Liver (tissue), 9 donors: ENCODE results near the gene BCAS1. TPM values are rescaled to one million over a fixed set of nuclear protein-coding genes. Genes with fewer than 3 reads are reported as not detected.

ENCODE experiments used
- DNase-seq: peaks from one replicate; pipeline ENCODE4 v3.0.0-alpha.2; 2017; ENCODE audit warnings: low spot score
- H3K27ac ChIP-seq, 2 donors: one replicate each; pipeline ENCODE4 v1.7.0; 2013; ENCODE audit warnings: inconsistent platforms in 2 of 2, low read length in 2 of 2, control low read depth in 1 of 2, low read depth in 1 of 2, mild to moderate bottlenecking in 1 of 2
- H3K27me3 ChIP-seq, 4 donors: one replicate each; pipeline versions ENCODE4 v1.6.1 to v1.7.0; 2013; ENCODE audit warnings: low read length in 3 of 4, inconsistent platforms in 1 of 4, mild to moderate bottlenecking in 1 of 4, moderate library complexity in 1 of 4; ENCODE audit not compliant: control insufficient read depth in 4 of 4, insufficient read depth in 4 of 4
- H3K36me3 ChIP-seq, 4 donors: one replicate each; pipeline versions ENCODE4 v1.6.1 to v1.7.0; 2013; ENCODE audit warnings: low read length in 3 of 4, mild to moderate bottlenecking in 3 of 4, low read depth in 1 of 4, moderate library complexity in 1 of 4; ENCODE audit not compliant: control insufficient read depth in 4 of 4, insufficient read depth in 3 of 4
- H3K4me1 ChIP-seq, 4 donors: one replicate each; pipeline versions ENCODE4 v1.6.1 to v1.7.0; 2013; ENCODE audit warnings: low read length in 3 of 4, mild to moderate bottlenecking in 3 of 4, moderate library complexity in 1 of 4; ENCODE audit not compliant: control insufficient read depth in 4 of 4, insufficient read depth in 4 of 4
- H3K4me3 ChIP-seq, 3 donors: one replicate each; pipeline versions ENCODE4 v1.6.1 to v1.7.0; 2013; ENCODE audit warnings: low read length in 3 of 3, control low read depth in 1 of 3, low read depth in 1 of 3, mild to moderate bottlenecking in 1 of 3
- H3K9ac ChIP-seq, 2 donors: one replicate each; pipeline ENCODE4 v1.7.0; 2013; ENCODE audit warnings: low read length in 2 of 2, mild to moderate bottlenecking in 2 of 2, moderate library complexity in 2 of 2, control low read depth in 1 of 2, low read depth in 1 of 2
- H3K9me3 ChIP-seq, 4 donors: one replicate each; pipeline versions ENCODE4 v1.6.1 to v1.7.0; 2013; ENCODE audit warnings: low read length in 3 of 4; ENCODE audit not compliant: control insufficient read depth in 4 of 4
- ATF3 ChIP-seq: IDR thresholded peaks from 2 replicates; pipeline ENCODE4 v1.6.1; 2016; ENCODE audit warnings: antibody characterized with exemption
- EGR1 ChIP-seq, 2 donors: IDR thresholded peaks; 2 replicates each; pipeline ENCODE4 v1.6.1; 2016 to 2018; ENCODE audit warnings: antibody characterized with exemption in 2 of 2, low read depth in 2 of 2
- FOXA1 ChIP-seq: IDR thresholded peaks from 2 replicates; pipeline ENCODE4 v1.6.1; 2016; ENCODE audit warnings: antibody characterized with exemption
- FOXA2 ChIP-seq: IDR thresholded peaks from 2 replicates; pipeline ENCODE4 v1.6.1; 2016; ENCODE audit warnings: antibody characterized with exemption
- GABPA ChIP-seq, 2 donors: IDR thresholded peaks in 1 of 2; conservative IDR thresholded peaks in 1 of 2; 2 replicates each; pipeline ENCODE4 v1.6.1; 2016; ENCODE audit warnings: antibody characterized with exemption in 2 of 2, mild to moderate bottlenecking in 1 of 2, moderate library complexity in 1 of 2
- HNF4A ChIP-seq, 2 donors: conservative IDR thresholded peaks; 2 replicates each; pipeline ENCODE4 v1.6.1; 2016; ENCODE audit warnings: antibody characterized with exemption in 2 of 2, mild to moderate bottlenecking in 2 of 2
- HNF4G ChIP-seq: IDR thresholded peaks from 2 replicates; pipeline ENCODE4 v1.6.1; 2016; ENCODE audit warnings: antibody characterized with exemption
- JUND ChIP-seq, 2 donors: IDR thresholded peaks; 2 replicates each; pipeline ENCODE4 v1.6.1; 2016; ENCODE audit warnings: antibody characterized with exemption in 2 of 2
- MAX ChIP-seq: IDR thresholded peaks from 2 replicates; pipeline ENCODE4 v1.6.1; 2016; ENCODE audit warnings: antibody characterized with exemption
- NR2F2 ChIP-seq: IDR thresholded peaks from 2 replicates; pipeline ENCODE4 v1.6.1; 2016; ENCODE audit warnings: antibody characterized with exemption
- RAD21 ChIP-seq, 2 donors: IDR thresholded peaks; 2 replicates each; pipeline ENCODE4 v1.6.1; 2016; ENCODE audit warnings: antibody characterized with exemption in 2 of 2, mild to moderate bottlenecking in 2 of 2
- REST ChIP-seq: IDR thresholded peaks from 2 replicates; pipeline ENCODE4 v1.6.1; 2016; ENCODE audit warnings: antibody characterized with exemption, mild to moderate bottlenecking
- RXRA ChIP-seq, 2 donors: IDR thresholded peaks; 2 replicates each; pipeline ENCODE4 v1.6.1; 2017 to 2018; ENCODE audit warnings: antibody characterized with exemption in 2 of 2, mild to moderate bottlenecking in 1 of 2
- YY1 ChIP-seq: IDR thresholded peaks from 2 replicates; pipeline ENCODE4 v1.6.1; 2016; ENCODE audit warnings: antibody characterized with exemption, mild to moderate bottlenecking
- WGBS: extraction: QIAGEN DNeasy Blood & Tissue Kit; methylation state at CpG from one replicate; pipeline ENCODE4 v1.1.7; 2013; 5-methylcytosine and 5-hydroxymethylcytosine counted together
- polyA plus RNA-seq, 2 donors: library from polyadenylated mRNA; stranded (reverse) in 1 of 2; unstranded in 1 of 2; fragments of 200-250 nt in 1 of 2; fragments of >200 nt in 1 of 2; fragmentation: Nextera tagmentation in 1 of 2; extraction: Ambion mirVana in 1 of 2; gene quantifications; one replicate each; pipeline versions ENCODE4 v1.2.1 to v1.2.3, GENCODE V29; 2013 to 2015
- total RNA-seq, 2 donors: library from RNA; depleted of rRNA; stranded (reverse); fragments of >200 nt; gene quantifications; one replicate each; pipeline ENCODE4 v1.2.3, GENCODE V29; 2014
- TF ChIP-seq, protein P1 (sequence below): fragments of 150-350 bp; IDR thresholded peaks from 2 replicates; pipeline ENCODE4 v1.5.1; 2017; ENCODE audit warnings: improper control_type of control experiment, low read depth, low read length; ENCODE audit not compliant: missing input control
- donor health status: healthy.
- donor health status: healthy.
- donor health status: healthy.
- donor health status: healthy.
- donor health status: healthy.

Gene BCAS1
- total and polyA plus RNA-seq, 4 donors: under 0.01 to 0.93 (median 0.04) TPM

- no peak for DNase-seq
- Histone ChIP-seq H3K9me3 (no peaks in the 10 kb centered on the region), H3K4me3 (no peak overlapping the region), H3K4me1 (peaks cover 1 to 11% (median 6%) of the 10 kb centered on the region in 4 donors), H3K27me3 (no peaks in the 10 kb centered on the region), H3K27ac (no peak overlapping the region), H3K36me3 (no peaks in the 10 kb centered on the region), H3K9ac (no peak overlapping the region)
- no peak for TF ChIP-seq ATF3
- no peak for TF ChIP-seq RAD21 (IDR thresholded peaks at IDR 0.05)
- no peak for TF ChIP-seq REST
- 91% methylated on average over 12 of the region's 12 CpGs for WGBS
These were observed 149.6 kb downstream of the BCAS1 start for GRCh38 chr20:53920647-53921245.

DNA sequence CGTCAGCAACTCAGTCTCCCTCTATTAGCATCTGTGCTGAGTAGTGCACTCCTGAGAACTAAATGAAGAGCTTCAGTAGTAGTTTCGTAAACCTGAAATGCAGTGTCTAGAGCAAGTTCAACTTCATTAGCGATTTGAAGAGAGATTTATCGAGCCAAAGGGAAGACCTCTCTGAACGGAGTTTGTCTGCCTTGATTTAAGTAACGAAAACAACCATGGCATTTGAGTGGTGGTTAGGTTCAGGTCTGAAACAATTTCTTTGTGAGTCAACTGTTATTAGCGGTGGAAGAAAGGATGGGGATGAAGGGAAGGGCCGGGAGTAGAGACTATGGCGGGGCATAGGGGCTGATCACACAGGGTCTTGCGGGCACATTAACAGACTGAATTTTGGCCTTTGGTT lies 150.5 kb downstream of the BCAS1 start:
- no peaks in the 10 kb centered on the region for H3K36me3 ChIP-seq
- 88% methylated on average over 10 of the region's 10 CpGs for WGBS
- DNase-seq: no peak
- H3K27me3 ChIP-seq: no peaks in the 10 kb centered on the region
- H3K9ac ChIP-seq: no peak overlapping the region
- no peak overlapping the region for H3K4me3 ChIP-seq
- TF ChIP-seq MAX (no peak), YY1 (no peak), HNF4A (conservative IDR thresholded peaks at IDR 0.05) (no peak), EGR1 (IDR thresholded peaks at IDR 0.05; ENCODE audit: low read depth in 2 of 2) (no peak), JUND (IDR thresholded peaks at IDR 0.05) (no peak), RAD21 (IDR thresholded peaks at IDR 0.05) (no peak), REST (no peak), RXRA (IDR thresholded peaks at IDR 0.05) (no peak), NR2F2 (no peak), FOXA2 (no peak), GABPA (IDR thresholded peaks at IDR 0.05 in 1 of 2, conservative IDR thresholded peaks at IDR 0.05 in 1 of 2) (no peak), ATF3 (no peak), HNF4G (no peak), FOXA1 (no peak)
- TF ChIP-seq, protein P1, sequence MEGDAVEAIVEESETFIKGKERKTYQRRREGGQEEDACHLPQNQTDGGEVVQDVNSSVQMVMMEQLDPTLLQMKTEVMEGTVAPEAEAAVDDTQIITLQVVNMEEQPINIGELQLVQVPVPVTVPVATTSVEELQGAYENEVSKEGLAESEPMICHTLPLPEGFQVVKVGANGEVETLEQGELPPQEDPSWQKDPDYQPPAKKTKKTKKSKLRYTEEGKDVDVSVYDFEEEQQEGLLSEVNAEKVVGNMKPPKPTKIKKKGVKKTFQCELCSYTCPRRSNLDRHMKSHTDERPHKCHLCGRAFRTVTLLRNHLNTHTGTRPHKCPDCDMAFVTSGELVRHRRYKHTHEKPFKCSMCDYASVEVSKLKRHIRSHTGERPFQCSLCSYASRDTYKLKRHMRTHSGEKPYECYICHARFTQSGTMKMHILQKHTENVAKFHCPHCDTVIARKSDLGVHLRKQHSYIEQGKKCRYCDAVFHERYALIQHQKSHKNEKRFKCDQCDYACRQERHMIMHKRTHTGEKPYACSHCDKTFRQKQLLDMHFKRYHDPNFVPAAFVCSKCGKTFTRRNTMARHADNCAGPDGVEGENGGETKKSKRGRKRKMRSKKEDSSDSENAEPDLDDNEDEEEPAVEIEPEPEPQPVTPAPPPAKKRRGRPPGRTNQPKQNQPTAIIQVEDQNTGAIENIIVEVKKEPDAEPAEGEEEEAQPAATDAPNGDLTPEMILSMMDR: no peak
- no peaks in the 10 kb centered on the region for H3K9me3 ChIP-seq
- peaks cover 1 to 17% (median 11%) of the 10 kb centered on the region in 4 donors for H3K4me1 ChIP-seq
- H3K27ac ChIP-seq: no peak overlapping the region
